ENCODE data around the gene ALOX12B.
A peak's percentile ranks its signal among the peaks of the same experiment; 100 is the strongest.
"Not testable (repeated sequence)": the region's sequence is repeated elsewhere in the genome, so short reads cannot be mapped to it uniquely, and the experiment has no call there.

Gene ALOX12B

GRCh38 chr17:8084250-8084649, 3.3 kb downstream of the ALOX12B start:
- no peak for DNase-seq (ENCODE audit: low read depth)
- no peak for TF ChIP-seq CTCF (conservative IDR thresholded peaks at IDR 0.05; ENCODE audit: control insufficient read depth, insufficient read depth, low read depth, low read length)
- no peak overlapping the region for H3K4me3 ChIP-seq (ENCODE audit: control insufficient read depth, low read depth, low read length)

GRCh38 chr17:8082292-8082691, 5.2 kb downstream of the ALOX12B start:
- no peak overlapping the region for H3K4me3 ChIP-seq (ENCODE audit: control insufficient read depth, low read depth, low read length)
- DNase-seq (ENCODE audit: low read depth), result no peak
- TF ChIP-seq CTCF (conservative IDR thresholded peaks at IDR 0.05; ENCODE audit: control insufficient read depth, insufficient read depth, low read depth, low read length), result no peak

- DNase-seq (ENCODE audit: low read depth), result no peak
- TF ChIP-seq CTCF (conservative IDR thresholded peaks at IDR 0.05; ENCODE audit: control insufficient read depth, insufficient read depth, low read depth, low read length), result no peak
- no peak overlapping the region for H3K4me3 ChIP-seq (ENCODE audit: control insufficient read depth, low read depth, low read length)
Observed at GRCh38 chr17:8081876-8082275, 5.6 kb downstream of the ALOX12B start.

- no peak overlapping the region for H3K4me3 ChIP-seq (ENCODE audit: control insufficient read depth, low read depth, low read length)
- no peak for DNase-seq (ENCODE audit: low read depth)
- no peak for TF ChIP-seq CTCF (conservative IDR thresholded peaks at IDR 0.05; ENCODE audit: control insufficient read depth, insufficient read depth, low read depth, low read length)
Observed at GRCh38 chr17:8080799-8081219, 6.7 kb downstream of the ALOX12B start.

GRCh38 chr17:8080208-8080798, 7.2 kb downstream of the ALOX12B start:
- H3K4me3 ChIP-seq (ENCODE audit: control insufficient read depth, low read depth, low read length), result peak overlapping the region; percentile 37
- TF ChIP-seq CTCF (conservative IDR thresholded peaks at IDR 0.05; ENCODE audit: control insufficient read depth, insufficient read depth, low read depth, low read length), result no peak
- no peak for DNase-seq (ENCODE audit: low read depth)

- peak; percentile 59 for TF ChIP-seq CTCF (conservative IDR thresholded peaks at IDR 0.05; ENCODE audit: control insufficient read depth, insufficient read depth, low read depth, low read length)
- DNase-seq (ENCODE audit: low read depth), result peak; percentile 39
- peak overlapping the region; percentile 37 for H3K4me3 ChIP-seq (ENCODE audit: control insufficient read depth, low read depth, low read length)
Observed at GRCh38 chr17:8079291-8080207, 8.0 kb downstream of the ALOX12B start.

GRCh38 chr17:8077939-8078338, 9.6 kb downstream of the ALOX12B start:
- DNase-seq (ENCODE audit: low read depth); H3K4me3 ChIP-seq (ENCODE audit: control insufficient read depth, low read depth, low read length): not testable (repeated sequence)
